RWPE2 (cell line): ENCODE results near the gene FAM151B.

Experiments used
- ATAC-seq: fragments of 200-7000 bp; cut with Tn5 transposase; 3 replicates; pipeline ENCODE4 v1.9.1; 2021; ENCODE audit warnings: low read depth
- DNase-seq: peaks from one replicate; pipeline ENCODE4 v3.0.0-alpha.2; 2020; ENCODE audit warnings: low spot score
- H3K27ac ChIP-seq: fragments of 450-650 bp; 2 replicates; pipeline ENCODE4 v1.5.1; 2017; ENCODE audit warnings: mild to moderate bottlenecking; ENCODE audit not compliant: poor library complexity, severe bottlenecking
- H3K27me3 ChIP-seq: fragments of 250-450 bp; sonication (Bioruptor Pico); 2 replicates; pipeline ENCODE4 v1.5.1; 2021; ENCODE audit warnings: mild to moderate bottlenecking, moderate library complexity; ENCODE audit not compliant: insufficient read depth, poor library complexity, severe bottlenecking
- H3K36me3 ChIP-seq: fragments of 250-450 bp; sonication (Bioruptor Pico); 2 replicates; pipeline ENCODE4 v1.5.1; 2020; ENCODE audit warnings: low read depth, mild to moderate bottlenecking, moderate library complexity
- H3K4me1 ChIP-seq: fragments of 250-450 bp; sonication (Bioruptor Pico); 2 replicates; pipeline ENCODE4 v1.5.1; 2021; ENCODE audit warnings: mild to moderate bottlenecking, moderate library complexity; ENCODE audit not compliant: insufficient read depth, poor library complexity, severe bottlenecking
- H3K4me3 ChIP-seq: fragments of 250-450 bp; sonication (Bioruptor Pico); 2 replicates; pipeline ENCODE4 v1.5.1; 2021; ENCODE audit warnings: mild to moderate bottlenecking, moderate library complexity; ENCODE audit not compliant: severe bottlenecking
- H3K9me3 ChIP-seq: fragments of 250-450 bp; sonication (Bioruptor Pico); 2 replicates; pipeline ENCODE4 v1.5.1; 2021; ENCODE audit warnings: mild to moderate bottlenecking, moderate library complexity; ENCODE audit not compliant: severe bottlenecking
- TF ChIP-seq, protein P1 (sequence below): fragments of 450-650 bp; IDR thresholded peaks from one replicate; pipeline ENCODE4 v1.5.1; 2017; ENCODE audit warnings: mild to moderate bottlenecking, moderate library complexity; ENCODE audit not compliant: poor library complexity, severe bottlenecking

FAM151B gene

GRCh38 chr5:80554646-80555045 is 66.7 kb downstream of the FAM151B start:
- DNase-seq (no peak), ATAC-seq (no peak)
- H3K4me3 ChIP-seq, result no peak overlapping the region
- H3K27me3 ChIP-seq, result peaks cover 45% of the 10 kb centered on the region
- TF ChIP-seq, protein P1, sequence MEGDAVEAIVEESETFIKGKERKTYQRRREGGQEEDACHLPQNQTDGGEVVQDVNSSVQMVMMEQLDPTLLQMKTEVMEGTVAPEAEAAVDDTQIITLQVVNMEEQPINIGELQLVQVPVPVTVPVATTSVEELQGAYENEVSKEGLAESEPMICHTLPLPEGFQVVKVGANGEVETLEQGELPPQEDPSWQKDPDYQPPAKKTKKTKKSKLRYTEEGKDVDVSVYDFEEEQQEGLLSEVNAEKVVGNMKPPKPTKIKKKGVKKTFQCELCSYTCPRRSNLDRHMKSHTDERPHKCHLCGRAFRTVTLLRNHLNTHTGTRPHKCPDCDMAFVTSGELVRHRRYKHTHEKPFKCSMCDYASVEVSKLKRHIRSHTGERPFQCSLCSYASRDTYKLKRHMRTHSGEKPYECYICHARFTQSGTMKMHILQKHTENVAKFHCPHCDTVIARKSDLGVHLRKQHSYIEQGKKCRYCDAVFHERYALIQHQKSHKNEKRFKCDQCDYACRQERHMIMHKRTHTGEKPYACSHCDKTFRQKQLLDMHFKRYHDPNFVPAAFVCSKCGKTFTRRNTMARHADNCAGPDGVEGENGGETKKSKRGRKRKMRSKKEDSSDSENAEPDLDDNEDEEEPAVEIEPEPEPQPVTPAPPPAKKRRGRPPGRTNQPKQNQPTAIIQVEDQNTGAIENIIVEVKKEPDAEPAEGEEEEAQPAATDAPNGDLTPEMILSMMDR, result no peak
- no peaks in the 10 kb centered on the region for H3K9me3 ChIP-seq
- no peaks in the 10 kb centered on the region for H3K36me3 ChIP-seq
- H3K27ac ChIP-seq, result no peak overlapping the region
- H3K4me1 ChIP-seq, result no peaks in the 10 kb centered on the region

DNA sequence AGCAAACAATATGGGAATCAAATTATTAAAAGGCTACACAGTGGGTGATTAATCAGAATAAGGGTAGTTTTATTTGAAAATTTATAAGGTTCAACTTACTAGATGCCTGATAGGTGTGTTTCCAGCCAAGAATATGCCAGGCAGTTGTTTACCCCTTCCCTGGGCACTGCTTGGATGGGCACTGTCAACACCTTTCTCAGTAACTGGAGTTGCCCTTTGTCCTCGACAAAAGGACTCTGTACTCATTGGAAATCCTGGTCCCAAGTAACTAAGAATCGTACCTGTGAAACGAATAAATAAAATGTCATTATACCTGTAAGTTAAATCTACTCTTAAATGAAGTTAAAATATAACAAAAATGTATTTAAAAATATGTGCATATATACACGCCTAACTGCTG is 67.2 kb downstream of the FAM151B start:
- Histone ChIP-seq H3K27ac (no peak overlapping the region), H3K36me3 (no peaks in the 10 kb centered on the region), H3K27me3 (peaks cover 49% of the 10 kb centered on the region), H3K4me3 (no peak overlapping the region), H3K9me3 (no peaks in the 10 kb centered on the region), H3K4me1 (no peaks in the 10 kb centered on the region)
- DNase-seq (no peak), ATAC-seq (no peak)
- TF ChIP-seq, protein P1, result no peak

GRCh38 chr5:80559244-80559643 is 71.3 kb downstream of the FAM151B start:
- Histone ChIP-seq H3K36me3 (no peaks in the 10 kb centered on the region), H3K4me3 (no peak overlapping the region), H3K27me3 (peaks cover 90% of the 10 kb centered on the region), H3K9me3 (no peaks in the 10 kb centered on the region), H3K27ac (no peak overlapping the region), H3K4me1 (no peaks in the 10 kb centered on the region)
- ATAC-seq, result no peak
- TF ChIP-seq, protein P1, result no peak
- DNase-seq, result no peak

DNA sequence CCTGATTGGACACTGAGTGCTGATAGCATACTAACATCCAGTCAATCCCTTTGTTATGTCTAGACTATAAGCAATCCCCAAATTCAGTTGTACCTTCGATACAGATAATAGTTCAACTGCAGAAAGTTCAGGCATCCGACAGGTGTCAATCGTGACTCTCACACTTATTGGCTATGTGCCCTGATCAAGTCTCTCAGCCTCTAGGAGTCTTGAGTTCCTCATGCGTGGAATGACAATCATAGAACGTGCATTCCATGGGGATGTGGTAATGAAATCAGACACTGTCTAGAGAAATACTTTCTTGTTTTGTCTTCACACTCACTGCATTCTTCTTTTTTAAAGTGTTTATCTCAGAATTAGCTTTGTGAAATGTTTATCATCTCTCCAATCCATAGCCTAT is 77.4 kb downstream of the FAM151B start:
- Histone ChIP-seq H3K4me1 (no peaks in the 10 kb centered on the region), H3K27ac (no peak overlapping the region), H3K9me3 (no peaks in the 10 kb centered on the region), H3K36me3 (no peaks in the 10 kb centered on the region), H3K4me3 (no peak overlapping the region), H3K27me3 (peaks cover 88% of the 10 kb centered on the region)
- no peak for ATAC-seq
- no peak for DNase-seq
- TF ChIP-seq, protein P1, result no peak

DNA sequence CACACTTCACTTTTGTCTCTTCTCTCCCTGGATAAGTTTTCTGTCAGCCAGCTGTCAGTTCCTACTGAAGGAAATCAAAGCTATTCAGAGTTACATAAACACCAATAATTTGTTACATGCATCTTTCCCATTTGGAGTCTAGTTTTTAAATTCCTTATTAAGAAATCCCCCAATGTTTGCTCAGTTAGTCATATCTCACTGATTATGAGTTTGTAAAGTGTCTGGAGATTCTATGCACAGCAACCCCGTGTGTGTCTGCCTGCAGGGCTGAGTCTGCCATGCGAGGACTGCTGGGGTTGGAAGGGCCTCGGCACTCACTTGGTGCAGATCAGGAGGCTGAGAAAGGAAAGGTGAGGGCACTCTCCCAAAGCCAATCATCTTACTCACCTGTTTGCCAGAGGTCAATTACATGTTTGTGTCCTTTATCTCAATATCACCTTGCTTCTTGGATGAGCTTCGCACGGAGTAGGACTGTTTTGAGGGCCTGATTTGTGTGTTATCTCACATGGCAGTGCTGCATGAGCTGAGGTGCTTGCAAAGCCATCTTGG is 78.9 kb downstream of the FAM151B start:
- no peaks in the 10 kb centered on the region for H3K4me1 ChIP-seq
- DNase-seq, result no peak
- TF ChIP-seq, protein P1, result no peak
- H3K36me3 ChIP-seq, result no peaks in the 10 kb centered on the region
- H3K27me3 ChIP-seq, result peaks cover 84% of the 10 kb centered on the region
- H3K27ac ChIP-seq, result no peak overlapping the region
- no peak overlapping the region for H3K4me3 ChIP-seq
- ATAC-seq, result 0 out of 3 replicates have a peak, but pooled peaks have one; percentile 10
- H3K9me3 ChIP-seq, result no peaks in the 10 kb centered on the region
